ENCODE data around the gene RASSF5.

RASSF5 gene

GRCh38 chr1:206590025-206590758 lies 82.9 kb downstream of the RASSF5 start:
- TF ChIP-seq CTCF (IDR thresholded peaks at IDR 0.05; ENCODE audit: low read depth, low read length, missing control alignments) = peak; percentile 44
- H3K4me3 ChIP-seq (ENCODE audit: low read depth, low read length) = no peak overlapping the region
- no peak for DNase-seq (ENCODE audit: low read depth)

- H3K4me3 ChIP-seq (ENCODE audit: low read depth, low read length) = no peak overlapping the region
- no peak for TF ChIP-seq CTCF (IDR thresholded peaks at IDR 0.05; ENCODE audit: low read depth, low read length, missing control alignments)
- DNase-seq (ENCODE audit: low read depth) = no peak
Observed at GRCh38 chr1:206591226-206591625, 83.9 kb downstream of the RASSF5 start.

- no peak for TF ChIP-seq CTCF (IDR thresholded peaks at IDR 0.05; ENCODE audit: low read depth, low read length, missing control alignments)
- no peak for DNase-seq (ENCODE audit: low read depth)
- H3K4me3 ChIP-seq (ENCODE audit: low read depth, low read length) = no peak overlapping the region
Observed at GRCh38 chr1:206591696-206592095, 84.4 kb downstream of the RASSF5 start.

GRCh38 chr1:206593351-206593925 lies 86.1 kb downstream of the RASSF5 start:
- DNase-seq (ENCODE audit: low read depth) = no peak
- no peak for TF ChIP-seq CTCF (IDR thresholded peaks at IDR 0.05; ENCODE audit: low read depth, low read length, missing control alignments)
- H3K4me3 ChIP-seq (ENCODE audit: low read depth, low read length) = no peak overlapping the region

GRCh38 chr1:206595581-206596318 lies 88.4 kb downstream of the RASSF5 start:
- TF ChIP-seq CTCF (IDR thresholded peaks at IDR 0.05; ENCODE audit: low read depth, low read length, missing control alignments) = no peak
- H3K4me3 ChIP-seq (ENCODE audit: low read depth, low read length) = no peak overlapping the region
- no peak for DNase-seq (ENCODE audit: low read depth)

GRCh38 chr1:206596319-206596666 lies 89.0 kb downstream of the RASSF5 start:
- no peak overlapping the region for H3K4me3 ChIP-seq (ENCODE audit: low read depth, low read length)
- no peak for DNase-seq (ENCODE audit: low read depth)
- TF ChIP-seq CTCF (IDR thresholded peaks at IDR 0.05; ENCODE audit: low read depth, low read length, missing control alignments) = no peak
